Fibroblast of skin of right quadriceps (primary cell): ENCODE data around the gene GAD1.

ENCODE experiments used
- DNase-seq: peaks from one replicate; pipeline ENCODE4 v3.0.0-alpha.2; 2013

The GAD1 gene

DNA sequence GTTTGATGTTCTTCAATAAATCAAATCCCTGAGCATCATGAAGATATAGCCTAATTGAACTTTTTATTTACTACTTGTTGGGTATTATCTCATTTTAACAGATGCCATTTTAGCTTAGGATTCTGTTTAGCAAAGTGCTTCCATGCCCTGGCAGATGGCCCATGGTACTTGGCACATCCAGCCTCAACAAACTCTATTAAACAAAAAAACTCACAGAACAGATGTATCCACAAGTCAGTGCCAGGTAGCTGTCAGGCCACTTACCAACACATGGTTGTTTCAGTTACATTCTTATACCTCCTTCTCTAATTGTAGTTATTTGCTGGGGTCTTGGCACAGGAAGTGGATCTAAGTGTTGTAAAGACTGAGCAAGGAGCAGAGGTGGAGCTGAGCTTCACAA is 29.6 kb downstream of the GAD1 start:
- DNase-seq = no peak

- no peak for DNase-seq
Observed at GRCh38 chr2:170847716-170848115, 31.0 kb downstream of the GAD1 start.

- peak; percentile 85 for DNase-seq
Observed at GRCh38 chr2:170848587-170848986, 31.9 kb downstream of the GAD1 start.

DNA sequence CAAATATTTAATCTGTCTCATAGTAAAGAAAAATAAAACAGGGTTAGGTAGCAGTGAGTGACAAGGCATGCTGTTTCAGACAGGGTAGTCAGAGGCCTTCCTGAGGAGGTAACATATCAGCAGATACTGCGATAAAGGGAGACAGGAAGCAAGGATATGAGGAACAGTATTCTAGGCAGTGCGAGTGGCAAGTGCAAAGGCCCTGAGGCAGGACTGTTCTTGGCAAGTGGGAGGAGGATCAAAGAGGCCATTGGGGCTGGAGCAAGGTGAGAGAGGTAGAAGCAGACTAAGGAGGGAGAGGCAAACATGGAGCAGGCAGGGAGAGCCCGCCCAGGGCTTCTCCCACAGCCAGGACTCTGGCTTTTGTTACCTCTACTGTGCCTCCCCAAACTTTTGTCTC is 33.6 kb downstream of the GAD1 start:
- DNase-seq = no peak

GRCh38 chr2:170851635-170852034 is 34.9 kb downstream of the GAD1 start:
- DNase-seq = no peak

DNA sequence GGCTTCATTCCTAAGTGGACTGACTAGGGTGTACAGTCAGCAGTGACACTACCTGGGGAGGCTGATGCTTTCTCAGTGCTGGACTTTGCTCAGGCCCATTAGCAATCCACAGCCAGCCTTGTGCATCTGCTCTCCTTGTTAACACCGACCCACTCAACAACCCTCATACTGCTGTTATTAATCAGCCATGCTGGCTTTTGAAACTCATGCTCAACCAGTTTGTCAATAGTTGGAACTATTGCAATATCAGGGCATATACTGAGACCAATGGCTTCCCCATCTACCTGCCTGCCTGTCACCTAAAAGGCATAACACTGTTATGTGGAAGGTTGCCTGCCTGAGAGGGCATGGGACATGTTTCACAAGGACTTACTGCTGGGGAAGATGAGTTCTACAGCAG is 39.4 kb downstream of the GAD1 start:
- no peak for DNase-seq

DNA sequence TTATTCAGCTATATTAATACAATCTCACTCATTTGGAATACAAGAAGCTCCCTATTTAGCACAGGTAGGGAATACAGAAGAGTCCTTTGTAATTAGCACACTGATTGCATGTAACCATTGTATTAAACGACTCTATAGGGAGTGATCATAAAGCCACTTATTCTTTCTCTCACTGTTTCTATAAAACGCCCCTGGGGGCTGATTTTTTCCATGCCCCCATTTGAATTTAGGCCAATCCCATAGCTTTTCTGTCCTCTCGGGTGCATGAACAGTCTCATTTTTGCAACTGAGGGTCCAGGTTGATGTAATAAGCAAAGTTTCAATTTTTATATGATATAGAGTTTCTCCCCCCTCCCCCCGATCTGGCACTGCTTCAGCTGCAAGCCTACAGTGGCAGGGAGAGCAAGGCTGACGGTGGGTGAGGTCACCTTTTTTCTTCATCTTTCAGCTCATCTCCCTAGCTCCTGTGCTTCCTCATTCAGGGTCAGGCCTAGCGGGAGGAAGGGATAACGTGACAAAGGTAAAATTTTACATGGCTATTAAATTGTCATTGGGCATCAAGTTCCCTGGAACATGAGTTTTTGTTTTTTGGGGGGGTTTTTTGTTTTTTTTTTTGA is 45.7 kb downstream of the GAD1 start:
- no peak for DNase-seq

DNA sequence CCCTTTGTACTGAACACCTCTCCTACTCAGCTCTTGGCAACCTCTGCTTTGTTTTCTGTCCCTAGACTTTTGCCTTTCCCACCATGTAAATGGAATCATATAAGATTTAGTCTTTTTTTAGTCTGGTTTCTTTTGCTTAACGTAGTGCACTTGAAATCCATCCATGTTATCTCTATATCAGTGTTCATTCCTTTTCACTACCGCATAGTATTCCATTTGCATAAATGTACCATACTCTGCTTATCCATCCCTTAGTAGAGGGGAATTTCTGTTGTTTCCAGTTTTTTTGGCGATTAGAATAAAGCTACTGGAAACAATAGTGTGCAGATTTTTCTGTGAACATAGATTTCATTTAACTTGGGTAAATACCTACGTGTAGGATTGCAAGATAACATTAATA is 46.4 kb downstream of the GAD1 start:
- DNase-seq = no peak

DNA sequence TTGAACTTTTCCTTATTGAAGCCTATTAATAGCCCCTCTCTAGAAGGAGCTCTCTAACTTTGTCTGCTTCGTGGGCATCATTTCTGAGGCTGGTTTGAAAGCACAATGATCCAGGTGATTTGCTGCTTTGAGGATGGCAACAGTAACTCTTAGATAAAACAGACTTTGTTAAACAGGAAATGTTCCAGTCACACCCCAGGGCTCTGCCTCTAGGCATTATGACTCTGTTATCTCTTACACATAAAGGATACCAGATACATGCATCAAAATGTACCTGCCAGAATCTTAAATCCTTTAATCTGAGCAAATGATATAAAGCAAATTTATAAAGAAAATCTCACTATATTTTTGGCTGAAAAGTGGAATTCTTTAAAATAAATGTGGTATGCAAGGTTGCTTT is 52.3 kb downstream of the GAD1 start:
- DNase-seq = no peak

- no peak for DNase-seq
Observed at GRCh38 chr2:170869461-170869860, 52.8 kb downstream of the GAD1 start.

DNA sequence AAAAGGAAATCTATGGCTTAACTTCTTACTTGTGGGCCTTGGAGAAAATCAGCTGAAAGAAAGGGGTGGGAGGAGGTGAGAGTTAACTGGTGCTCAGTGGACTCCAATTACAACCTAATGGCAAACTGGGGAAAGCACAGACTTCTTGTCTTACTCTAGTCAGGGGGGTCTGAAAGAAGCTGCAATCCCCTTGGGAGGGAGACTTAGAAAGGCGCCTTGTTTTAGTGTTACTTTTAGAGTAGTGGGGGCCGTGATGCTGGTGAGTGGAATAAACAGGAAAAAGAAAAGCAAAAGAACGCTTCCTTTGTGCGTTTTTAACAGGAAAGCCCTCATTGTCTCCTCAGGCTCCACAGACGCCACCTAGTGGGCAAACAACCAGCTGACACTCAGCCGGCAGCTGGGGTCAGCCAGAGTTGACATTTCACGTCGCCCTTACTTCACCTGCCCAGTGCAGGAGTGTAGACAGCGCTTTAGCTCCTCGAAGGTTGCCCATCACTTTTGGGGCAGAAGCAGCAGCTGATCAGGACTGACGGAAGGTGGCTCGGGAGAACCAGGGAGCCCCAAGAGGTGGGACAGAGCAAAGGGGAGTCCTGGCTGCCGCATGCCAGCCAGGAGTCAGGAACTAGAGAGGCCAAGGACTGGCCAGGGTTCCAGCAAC is 56.5 kb downstream of the GAD1 start:
- DNase-seq = peak; percentile 63

GRCh38 chr2:170878066-170878465 is 61.4 kb downstream of the GAD1 start:
- peak; percentile 27 for DNase-seq

GRCh38 chr2:170878505-170878904 is 61.8 kb downstream of the GAD1 start:
- no peak for DNase-seq

GRCh38 chr2:170881840-170882239 is 65.2 kb downstream of the GAD1 start:
- no peak for DNase-seq

GRCh38 chr2:170882758-170883157 is 66.1 kb downstream of the GAD1 start:
- no peak for DNase-seq

GRCh38 chr2:170883683-170884082 is 67.0 kb downstream of the GAD1 start:
- DNase-seq = no peak

DNA sequence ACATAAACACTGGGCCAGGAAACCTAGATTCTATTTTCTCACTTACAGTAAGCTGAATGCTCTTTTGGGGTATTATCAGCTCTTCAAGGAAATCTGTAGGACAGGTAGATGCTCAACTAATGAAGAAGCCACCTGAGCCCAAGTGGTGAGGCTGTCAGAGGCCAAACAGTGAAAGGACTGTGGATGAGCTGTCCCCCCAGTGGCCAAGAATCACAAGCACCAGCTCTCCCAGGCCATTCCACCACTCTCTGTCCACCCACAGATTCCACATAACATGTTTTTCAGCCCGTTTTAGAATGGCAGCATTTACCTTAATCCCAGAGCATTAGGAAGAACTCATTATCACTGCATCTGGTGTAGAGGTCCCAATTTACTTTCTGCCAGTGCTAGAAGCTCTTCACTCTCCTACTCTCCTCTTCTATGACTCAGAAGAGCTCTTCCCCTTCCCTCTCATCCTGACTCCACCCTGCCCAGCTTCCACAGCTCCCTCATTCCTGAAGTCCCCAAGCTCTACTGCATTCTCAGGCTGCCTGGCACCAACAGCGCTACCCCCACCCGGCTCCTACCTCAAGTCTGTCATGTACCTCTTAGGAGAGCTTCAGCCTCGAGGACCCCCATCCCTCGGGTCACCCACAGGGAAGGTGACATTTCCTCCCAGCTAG is 68.6 kb downstream of the GAD1 start:
- DNase-seq = peak; percentile 17

- peak; percentile 86 for DNase-seq
Observed at GRCh38 chr2:170886386-170886785, 69.7 kb downstream of the GAD1 start.

DNA sequence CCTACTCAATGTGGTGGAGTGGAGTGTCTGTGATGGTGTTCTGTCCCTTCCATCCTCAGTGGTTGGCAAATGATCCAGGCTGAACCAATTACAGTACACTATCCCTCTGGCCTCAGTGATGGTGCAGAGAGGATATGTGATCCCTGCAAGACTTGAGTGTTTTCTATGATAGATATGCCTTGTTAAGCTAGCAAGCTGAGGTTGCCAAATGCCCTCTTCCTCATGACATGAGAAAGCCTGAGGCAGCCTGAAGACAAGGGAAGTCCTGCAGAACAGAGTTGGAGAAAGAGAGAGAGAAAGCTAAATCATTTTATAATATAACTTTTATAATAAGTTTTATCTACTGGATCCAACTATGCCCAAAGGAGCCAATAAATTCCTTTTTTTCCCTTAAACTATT is 70.8 kb downstream of the GAD1 start:
- DNase-seq = no peak

- no peak for DNase-seq
Observed at GRCh38 chr2:170887896-170888295, 71.2 kb downstream of the GAD1 start.

DNA sequence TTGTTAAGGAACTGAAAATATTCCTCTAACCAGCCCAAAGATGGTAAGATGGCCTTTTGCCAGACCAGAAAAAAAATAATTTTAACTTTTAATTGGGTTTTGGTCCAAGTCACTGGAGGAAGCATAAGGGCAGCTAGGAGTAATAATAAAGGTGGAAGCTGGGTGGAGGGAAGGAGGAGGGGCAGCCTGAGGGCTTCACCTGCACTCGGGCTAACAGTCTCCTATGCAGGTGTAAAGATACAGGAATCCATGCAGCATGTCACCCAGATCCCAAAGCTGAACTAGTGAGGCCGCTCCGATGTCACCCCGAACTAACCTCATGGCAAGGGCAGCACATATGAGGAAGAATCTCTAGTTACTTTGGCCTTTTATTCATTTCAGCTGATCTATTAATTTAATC is 75.2 kb downstream of the GAD1 start:
- no peak for DNase-seq

DNA sequence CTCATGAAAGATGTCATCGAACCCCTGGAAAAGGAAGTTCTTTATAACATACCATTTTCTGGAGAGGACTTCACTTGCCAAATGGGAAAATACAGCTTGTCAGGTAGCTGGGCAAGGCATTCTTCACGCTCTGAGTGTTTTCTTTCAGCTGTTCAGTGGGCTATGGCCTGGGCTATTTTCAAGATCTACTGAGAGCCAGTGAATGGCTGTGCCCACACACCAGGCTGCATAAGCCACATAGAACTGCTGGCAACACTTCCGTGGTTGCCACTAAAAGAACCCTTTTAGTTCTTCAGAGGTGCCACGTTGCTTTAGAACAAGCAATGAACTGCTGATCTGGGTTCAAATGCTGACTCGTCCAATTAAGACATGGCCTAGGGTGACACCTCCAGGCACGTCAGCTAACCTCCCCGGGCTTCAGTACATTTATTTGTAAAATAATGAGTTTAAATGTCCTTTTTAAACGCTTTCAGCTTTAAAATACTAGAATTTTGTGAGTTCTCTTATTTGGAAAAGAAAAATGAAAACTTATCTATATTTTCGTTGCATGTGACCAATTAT is 75.8 kb downstream of the GAD1 start:
- DNase-seq = no peak

DNA sequence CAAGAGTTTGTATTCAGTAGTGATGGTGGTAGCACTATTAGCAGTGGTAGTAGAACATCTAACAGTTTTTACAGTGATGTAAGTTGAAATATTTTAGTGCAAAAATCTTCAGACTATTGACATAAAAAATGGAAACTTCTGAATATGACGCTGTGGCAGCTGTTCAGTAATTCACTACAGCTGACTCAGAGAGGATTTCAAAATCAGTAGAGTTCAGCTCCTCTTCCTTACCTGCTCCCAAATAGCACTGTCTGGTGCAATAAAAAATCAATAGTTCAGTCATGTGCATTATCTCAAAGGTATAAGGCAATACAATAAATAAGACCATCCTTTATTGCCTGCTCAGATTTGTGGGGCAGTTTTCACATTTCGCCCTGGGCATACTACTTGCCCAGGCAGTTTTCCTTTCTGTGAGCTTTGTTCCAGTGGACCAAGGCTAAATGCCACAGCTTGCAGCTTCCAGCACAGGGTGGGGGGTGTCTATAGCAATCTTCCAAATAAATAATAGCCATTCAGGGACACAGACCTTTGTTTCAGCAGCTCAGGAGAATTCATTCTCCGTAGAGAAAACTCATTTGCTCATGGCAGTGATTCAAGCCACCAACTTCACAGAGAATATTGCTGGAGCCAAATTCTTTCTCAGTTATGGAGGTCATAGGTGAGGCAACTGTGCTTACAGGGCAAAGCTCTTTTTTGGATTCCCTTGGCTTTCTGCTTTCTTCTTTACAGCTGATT is 78.5 kb downstream of the GAD1 start:
- peak; percentile 8 for DNase-seq

- DNase-seq = no peak
Observed at GRCh38 chr2:170896622-170897021, 79.9 kb downstream of the GAD1 start.
